SK-N-MC (cell line): ENCODE data around the gene SRGAP3.

ENCODE experiments used
- EZH2 ChIP-seq: fragments of 200-600 bp; sonication (generic); IDR thresholded peaks from one replicate; pipeline ENCODE4 v1.6.1; 2017; ENCODE audit warnings: antibody characterized with exemption
- POLR2AphosphoS5 ChIP-seq: IDR thresholded peaks from 2 replicates; pipeline ENCODE4 v1.6.1; 2012; ENCODE audit warnings: mild to moderate bottlenecking, low read depth, low read length, borderline replicate concordance

GRCh38 chr3:9066775-9067174 lies 182.7 kb downstream of the SRGAP3 start:
- TF ChIP-seq EZH2 (no peak), POLR2AphosphoS5 (no peak)
